ENCODE results near the gene ASAP2. TPM values are rescaled to one million over a fixed set of nuclear protein-coding genes. Genes with fewer than 3 reads are reported as not detected.

The ASAP2 gene
- total RNA-seq, 1 donor from 2014 or later, result 45.6 TPM

DNA sequence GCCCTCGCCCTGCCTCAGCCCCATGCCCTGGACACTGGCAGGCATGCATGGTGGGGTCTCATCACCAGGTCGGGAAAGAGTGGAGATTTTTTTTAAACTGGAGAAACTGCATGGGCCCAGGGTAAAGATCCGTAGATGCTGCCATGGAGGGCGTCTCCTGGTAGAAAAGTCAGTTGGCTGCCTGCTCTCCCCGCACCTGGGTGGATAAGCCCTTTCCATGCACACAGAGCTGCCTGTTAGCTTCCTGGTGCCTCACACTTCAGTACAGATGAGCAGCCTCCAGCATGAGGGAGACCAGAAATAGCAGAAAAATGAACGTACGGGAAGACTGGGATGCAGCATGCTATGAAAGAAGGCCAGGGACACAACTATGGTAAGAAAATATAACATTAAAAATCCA, 92.0 kb downstream of the ASAP2 start:
- DNase-seq (ENCODE audit: extremely low spot score, unreplicated experiment), result no peak
- peaks cover 23% of the 10 kb centered on the region for H3K4me1 Mint-ChIP-seq (ENCODE audit: unreplicated experiment)
- no peak overlapping the region for H3K4me3 Mint-ChIP-seq
- H3K9me3 Mint-ChIP-seq, result no peaks in the 10 kb centered on the region
- H3K27me3 Mint-ChIP-seq, result no peaks in the 10 kb centered on the region
- TF ChIP-seq, protein P1, sequence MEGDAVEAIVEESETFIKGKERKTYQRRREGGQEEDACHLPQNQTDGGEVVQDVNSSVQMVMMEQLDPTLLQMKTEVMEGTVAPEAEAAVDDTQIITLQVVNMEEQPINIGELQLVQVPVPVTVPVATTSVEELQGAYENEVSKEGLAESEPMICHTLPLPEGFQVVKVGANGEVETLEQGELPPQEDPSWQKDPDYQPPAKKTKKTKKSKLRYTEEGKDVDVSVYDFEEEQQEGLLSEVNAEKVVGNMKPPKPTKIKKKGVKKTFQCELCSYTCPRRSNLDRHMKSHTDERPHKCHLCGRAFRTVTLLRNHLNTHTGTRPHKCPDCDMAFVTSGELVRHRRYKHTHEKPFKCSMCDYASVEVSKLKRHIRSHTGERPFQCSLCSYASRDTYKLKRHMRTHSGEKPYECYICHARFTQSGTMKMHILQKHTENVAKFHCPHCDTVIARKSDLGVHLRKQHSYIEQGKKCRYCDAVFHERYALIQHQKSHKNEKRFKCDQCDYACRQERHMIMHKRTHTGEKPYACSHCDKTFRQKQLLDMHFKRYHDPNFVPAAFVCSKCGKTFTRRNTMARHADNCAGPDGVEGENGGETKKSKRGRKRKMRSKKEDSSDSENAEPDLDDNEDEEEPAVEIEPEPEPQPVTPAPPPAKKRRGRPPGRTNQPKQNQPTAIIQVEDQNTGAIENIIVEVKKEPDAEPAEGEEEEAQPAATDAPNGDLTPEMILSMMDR (conservative IDR thresholded peaks at IDR 0.05), result no peak
- peaks cover 24% of the 10 kb centered on the region for H3K36me3 Mint-ChIP-seq
- H3K27ac Mint-ChIP-seq, result no peak overlapping the region

DNA sequence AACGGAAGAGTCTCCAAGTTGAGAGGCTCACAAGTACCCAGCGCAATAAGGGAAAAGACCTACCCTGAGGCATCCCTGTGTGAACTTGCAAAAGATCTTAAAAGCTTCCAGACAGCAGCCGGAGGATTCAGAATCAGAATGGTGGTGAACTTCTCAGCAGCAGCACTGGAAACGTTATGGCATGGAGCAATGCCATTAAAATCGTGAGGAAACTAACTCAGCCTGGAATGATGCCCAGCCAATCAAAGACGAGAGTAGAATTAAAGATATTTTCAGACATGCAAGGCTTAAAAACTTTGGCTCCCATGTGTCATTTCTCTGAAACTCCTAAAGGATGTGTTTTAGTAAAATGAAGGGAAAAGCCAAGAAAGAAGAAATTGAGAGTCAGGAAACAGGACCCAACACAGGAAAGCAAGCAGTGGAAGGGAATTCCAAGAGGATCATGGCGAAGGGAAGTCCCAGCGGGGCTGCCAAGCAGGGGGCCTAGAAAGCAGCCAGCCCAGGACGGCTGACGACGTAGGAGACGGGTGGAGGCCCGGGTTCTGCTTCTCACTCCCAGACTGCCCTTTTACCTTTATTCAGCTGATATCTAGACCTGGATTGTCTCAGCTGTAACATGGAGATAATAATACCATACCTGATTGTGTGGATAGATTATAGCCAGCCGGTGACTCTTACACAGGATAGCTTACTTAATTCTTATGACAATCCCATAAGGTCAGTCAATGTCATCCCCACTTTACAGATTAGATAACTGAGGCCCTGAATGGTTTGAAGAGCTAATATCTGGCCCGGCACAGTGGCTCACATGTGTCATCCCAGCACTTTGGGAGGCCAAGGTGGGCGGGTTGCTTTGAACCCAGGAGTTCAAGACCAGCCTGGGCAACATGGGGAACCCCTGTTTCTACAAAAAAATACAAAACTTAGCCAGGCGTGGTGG, 92.8 kb downstream of the ASAP2 start:
- no peaks in the 10 kb centered on the region for H3K9me3 Mint-ChIP-seq
- peaks cover 24% of the 10 kb centered on the region for H3K36me3 Mint-ChIP-seq
- TF ChIP-seq, protein P1 (conservative IDR thresholded peaks at IDR 0.05), result no peak
- H3K4me3 Mint-ChIP-seq, result no peak overlapping the region
- H3K27me3 Mint-ChIP-seq, result no peaks in the 10 kb centered on the region
- H3K4me1 Mint-ChIP-seq (ENCODE audit: unreplicated experiment), result peaks cover 23% of the 10 kb centered on the region
- no peak for DNase-seq (ENCODE audit: extremely low spot score, unreplicated experiment)
- no peak overlapping the region for H3K27ac Mint-ChIP-seq

DNA sequence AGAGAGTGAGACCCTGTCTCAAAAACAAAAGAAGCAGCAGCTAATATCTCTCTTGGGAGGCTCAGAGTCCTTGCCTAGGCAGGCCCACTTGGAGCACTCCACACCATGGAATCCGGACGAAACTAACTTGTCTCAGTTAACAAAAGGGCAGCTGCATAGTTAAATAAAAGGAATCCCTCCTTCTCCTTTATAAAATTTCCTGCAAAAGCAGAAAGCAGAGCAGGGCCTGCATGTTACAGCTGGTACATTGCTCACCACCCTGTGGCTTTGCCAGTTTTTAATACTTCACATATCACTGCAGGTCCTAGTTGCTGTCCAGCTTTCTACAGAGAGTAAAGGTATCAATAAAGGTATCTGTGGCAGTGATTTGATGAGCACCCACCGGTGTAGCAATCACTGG, 93.6 kb downstream of the ASAP2 start:
- peaks cover 23% of the 10 kb centered on the region for H3K4me1 Mint-ChIP-seq (ENCODE audit: unreplicated experiment)
- TF ChIP-seq, protein P1 (conservative IDR thresholded peaks at IDR 0.05), result no peak
- H3K36me3 Mint-ChIP-seq, result peaks cover 24% of the 10 kb centered on the region
- H3K27ac Mint-ChIP-seq, result no peak overlapping the region
- H3K27me3 Mint-ChIP-seq, result no peaks in the 10 kb centered on the region
- H3K4me3 Mint-ChIP-seq, result no peak overlapping the region
- no peaks in the 10 kb centered on the region for H3K9me3 Mint-ChIP-seq
- no peak for DNase-seq (ENCODE audit: extremely low spot score, unreplicated experiment)

DNA sequence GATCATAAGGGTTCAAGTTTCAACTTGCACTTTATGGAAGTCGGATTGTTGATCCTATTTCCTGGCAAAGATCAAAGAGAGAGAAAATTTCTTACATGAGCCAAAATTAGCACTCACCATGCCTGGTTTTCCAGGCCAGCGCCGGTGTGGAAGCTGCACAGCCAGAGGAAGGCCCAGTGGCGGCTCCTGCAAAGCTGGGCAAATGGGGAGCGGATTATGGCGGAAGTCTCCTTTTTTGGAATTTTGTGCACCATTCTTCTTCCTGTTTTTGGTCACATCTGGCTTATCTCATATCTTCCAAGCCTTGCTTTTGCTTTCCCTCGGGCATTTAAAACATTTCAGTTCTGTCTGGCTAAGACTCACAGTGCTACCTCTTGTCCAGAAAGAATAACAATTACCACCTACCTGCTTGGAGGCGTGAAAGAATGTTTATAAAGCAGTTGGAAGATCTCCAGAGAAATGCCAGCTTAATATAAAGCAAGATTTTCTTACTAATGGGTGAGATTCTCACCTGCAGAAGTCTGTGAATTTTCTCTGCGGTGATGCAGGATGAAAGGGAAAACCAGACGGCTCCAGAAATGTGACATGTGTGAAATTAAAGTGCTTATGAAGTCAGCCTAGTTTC, 94.3 kb downstream of the ASAP2 start:
- no peak overlapping the region for H3K27ac Mint-ChIP-seq
- H3K36me3 Mint-ChIP-seq, result peaks cover 24% of the 10 kb centered on the region
- H3K4me3 Mint-ChIP-seq, result no peak overlapping the region
- TF ChIP-seq, protein P1 (conservative IDR thresholded peaks at IDR 0.05), result no peak
- H3K4me1 Mint-ChIP-seq (ENCODE audit: unreplicated experiment), result peaks cover 23% of the 10 kb centered on the region
- DNase-seq (ENCODE audit: extremely low spot score, unreplicated experiment), result no peak
- no peaks in the 10 kb centered on the region for H3K27me3 Mint-ChIP-seq
- H3K9me3 Mint-ChIP-seq, result no peaks in the 10 kb centered on the region

DNA sequence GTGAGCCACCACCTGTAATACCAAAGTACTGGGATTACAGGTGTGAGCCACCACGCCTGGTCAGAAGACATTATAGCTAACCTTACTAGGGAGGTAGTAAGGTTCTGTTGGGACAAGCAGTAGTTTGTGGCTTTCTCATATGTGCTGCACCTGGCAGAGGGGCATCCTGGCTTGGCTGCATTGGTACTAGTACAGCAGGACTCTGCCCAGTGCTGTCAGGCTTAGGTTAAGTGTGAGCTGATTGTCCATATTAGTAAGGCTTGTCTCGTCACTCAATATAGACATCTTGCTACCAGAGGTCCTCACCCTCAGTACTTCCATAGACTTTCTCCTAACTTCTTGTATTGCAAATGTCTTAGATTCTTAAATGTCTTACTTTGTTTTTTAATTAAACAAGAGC, 96.1 kb downstream of the ASAP2 start:
- peaks cover 15% of the 10 kb centered on the region for H3K36me3 Mint-ChIP-seq
- no peaks in the 10 kb centered on the region for H3K27me3 Mint-ChIP-seq
- peaks cover 19% of the 10 kb centered on the region for H3K4me1 Mint-ChIP-seq (ENCODE audit: unreplicated experiment)
- no peak for DNase-seq (ENCODE audit: extremely low spot score, unreplicated experiment)
- H3K4me3 Mint-ChIP-seq, result no peak overlapping the region
- TF ChIP-seq, protein P1 (conservative IDR thresholded peaks at IDR 0.05), result no peak
- no peak overlapping the region for H3K27ac Mint-ChIP-seq
- no peaks in the 10 kb centered on the region for H3K9me3 Mint-ChIP-seq

Data from type B pancreatic cell (in vitro differentiated cells).